NK-92 (cell line): Measurements from ENCODE around the gene ZNF837.
"Not testable (repeated sequence)": the region's sequence is repeated elsewhere in the genome, so short reads cannot be mapped to it uniquely, and the experiment has no call there.

ENCODE experiments used
- DNase-seq: peaks from one replicate; lab custom pipeline; 2025; ENCODE audit not compliant: unreplicated experiment; lab: John Stamatoyannopoulos, UW

The ZNF837 gene

DNA sequence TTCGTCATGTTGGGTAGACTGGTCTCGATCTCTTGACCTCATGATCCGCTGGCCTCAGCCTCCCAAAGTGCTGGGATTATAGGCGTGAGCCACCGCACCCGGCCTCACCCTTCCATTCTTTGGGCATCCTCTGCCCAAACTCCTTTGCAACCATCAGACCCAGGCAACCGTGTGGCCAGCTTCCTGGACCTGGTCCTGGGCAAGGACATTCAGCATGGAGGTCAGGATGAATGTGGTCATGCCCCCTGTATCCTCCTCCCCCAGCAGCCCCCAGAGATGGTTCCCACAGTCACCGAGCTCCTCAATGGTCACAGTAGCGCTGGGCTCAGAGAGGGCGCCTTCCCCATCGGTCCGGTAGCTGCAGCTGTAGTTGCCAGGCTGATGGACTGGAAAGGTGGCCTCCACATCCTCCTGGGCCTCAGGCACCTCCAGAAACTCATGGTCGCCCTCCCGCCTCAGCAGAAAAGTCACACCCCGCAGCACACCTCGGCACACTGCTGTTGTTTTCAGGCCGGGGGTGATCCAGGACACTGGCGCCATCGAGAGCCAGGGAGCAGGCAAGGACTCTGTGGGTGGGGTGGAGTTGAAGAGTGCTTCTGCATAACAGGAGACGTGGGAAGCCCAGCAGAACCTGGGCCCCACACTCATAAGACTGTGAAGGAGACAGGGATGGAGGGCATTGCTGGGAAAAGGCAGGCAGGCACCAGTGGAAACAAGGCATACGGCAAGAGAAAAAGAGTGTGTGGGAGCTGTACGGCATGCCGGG is 28.7 kb downstream of the ZNF837 start:
- DNase-seq = no peak

DNA sequence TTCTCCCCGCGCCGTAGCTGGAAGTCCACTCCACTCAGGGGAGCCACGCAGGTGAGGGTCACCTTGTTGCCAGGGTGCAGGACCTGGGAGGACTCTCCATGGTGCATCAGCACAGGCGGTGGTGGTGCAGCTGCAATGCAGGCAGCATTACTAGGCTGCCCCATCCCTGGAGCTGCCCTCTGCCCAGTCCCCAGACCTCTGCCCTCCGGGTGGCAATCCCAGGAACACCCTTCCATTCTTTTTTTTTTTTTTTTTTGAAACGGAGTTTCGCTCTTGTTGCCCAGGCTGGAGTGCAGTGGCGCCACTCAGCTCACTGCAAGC is 29.3 kb downstream of the ZNF837 start:
- no peak for DNase-seq

DNA sequence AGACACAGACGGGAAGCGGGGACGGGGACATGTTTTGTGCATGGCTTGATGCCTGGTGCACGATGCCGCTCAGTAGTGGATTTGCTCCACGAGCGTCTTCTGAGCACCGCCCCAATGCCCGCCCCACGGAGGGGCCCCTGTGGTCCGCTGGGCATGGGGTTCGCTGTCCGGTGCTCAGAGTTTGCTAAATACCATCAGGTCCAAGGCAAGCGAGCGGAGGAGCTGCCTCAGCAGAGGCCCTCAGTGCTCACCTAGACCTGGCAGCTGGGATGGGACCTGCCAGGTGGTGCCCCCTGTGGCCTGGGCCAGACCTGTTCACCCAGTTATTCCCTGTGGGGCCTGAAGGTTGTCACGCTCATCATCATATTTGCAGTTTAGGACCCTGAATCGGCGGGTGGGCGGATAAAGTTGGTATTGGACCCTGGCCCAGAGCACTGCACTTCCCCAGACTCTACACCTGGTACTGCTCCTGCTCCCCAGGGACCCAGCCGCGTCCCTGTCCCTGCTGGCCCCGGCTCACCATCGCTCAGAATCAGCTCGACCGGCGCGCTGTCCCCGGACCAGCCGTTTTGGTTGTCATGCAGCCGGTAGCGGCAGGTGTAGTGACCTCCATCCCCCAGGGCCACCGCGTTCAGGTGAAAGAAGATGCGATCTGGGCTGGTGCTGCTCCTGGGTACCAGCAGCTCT is 29.8 kb downstream of the ZNF837 start:
- no peak for DNase-seq

DNA sequence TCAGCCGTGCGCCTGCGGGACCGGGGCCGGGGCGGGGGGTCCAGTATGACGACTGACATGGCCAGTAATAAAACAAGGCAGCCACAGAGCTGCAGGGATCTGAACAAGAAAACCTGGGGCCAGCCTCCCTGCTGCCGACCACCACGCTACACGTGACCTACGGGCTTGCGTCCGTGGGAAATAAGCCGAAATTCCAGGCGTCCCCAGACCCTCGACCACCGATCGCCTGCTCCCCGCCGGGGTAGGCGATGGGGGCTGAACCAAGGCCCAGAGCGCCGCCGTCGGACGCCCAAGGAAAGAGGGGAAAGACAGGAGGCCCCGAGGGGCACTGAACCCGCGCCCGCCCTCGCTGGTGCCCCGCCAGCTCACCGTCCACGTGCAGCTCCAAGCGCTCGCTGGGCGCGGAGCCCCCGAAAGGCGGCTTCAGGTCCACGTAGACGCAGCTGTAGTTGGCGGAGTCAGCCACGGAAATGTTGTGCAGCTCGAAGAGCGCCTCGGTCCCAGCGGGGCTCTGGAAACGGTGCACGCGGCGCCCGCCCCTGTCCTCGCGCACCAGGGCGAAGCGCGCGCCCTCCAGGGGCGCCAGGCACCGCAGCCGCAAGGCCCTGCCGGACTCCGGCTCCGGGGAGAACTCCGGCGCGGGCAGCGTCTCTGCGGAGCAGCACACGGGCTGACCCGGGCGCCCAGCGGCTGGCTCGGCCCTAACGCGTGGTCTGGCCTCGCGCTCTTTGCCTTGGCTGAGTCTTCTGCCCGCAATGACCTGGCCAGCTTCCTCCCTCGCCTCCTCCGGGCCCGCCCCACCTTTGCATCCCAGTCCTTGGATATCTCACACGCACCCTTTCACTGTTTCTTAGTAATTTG is 30.6 kb downstream of the ZNF837 start:
- no peak for DNase-seq

DNA sequence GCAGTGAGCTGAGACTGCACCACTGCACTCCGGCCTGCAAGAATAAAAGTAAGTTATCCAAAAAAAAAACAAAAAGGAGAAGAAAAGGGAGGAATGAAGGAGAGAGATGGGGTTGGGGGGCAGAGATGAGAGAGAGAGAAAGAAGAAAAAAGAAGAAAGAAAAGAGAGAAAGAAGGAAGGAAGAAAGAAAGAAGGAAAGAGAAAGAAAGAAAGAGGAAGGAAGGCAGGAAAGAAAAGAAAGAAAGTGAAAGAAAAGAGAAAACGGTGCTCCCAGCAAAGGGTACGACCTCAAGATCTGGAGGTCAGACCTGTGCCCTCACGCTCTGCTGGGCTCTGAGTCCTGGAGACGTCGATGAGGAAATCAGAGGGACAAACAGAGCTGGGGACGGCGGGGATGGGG is 31.2 kb downstream of the ZNF837 start:
- DNase-seq = no peak

DNA sequence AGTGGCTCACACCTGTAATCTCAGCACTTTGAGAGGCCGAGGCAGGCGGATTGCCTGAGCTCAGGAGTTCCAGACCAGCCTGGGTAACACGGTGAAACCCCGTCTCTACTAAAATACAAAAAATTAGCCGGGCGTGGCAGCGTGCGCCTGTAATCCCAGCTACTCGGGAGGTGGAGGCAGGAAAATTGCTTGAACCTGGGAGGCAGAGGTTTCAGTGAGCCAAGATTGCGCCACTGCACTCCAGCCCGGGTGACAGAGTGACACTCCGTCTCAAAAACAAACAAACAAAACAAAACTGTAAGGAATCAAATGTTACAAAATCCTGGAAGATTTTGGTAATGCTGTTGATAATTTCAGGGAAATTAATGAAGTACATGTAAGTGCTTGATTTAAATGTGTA is 32.8 kb downstream of the ZNF837 start:
- not testable (repeated sequence) for DNase-seq

DNA sequence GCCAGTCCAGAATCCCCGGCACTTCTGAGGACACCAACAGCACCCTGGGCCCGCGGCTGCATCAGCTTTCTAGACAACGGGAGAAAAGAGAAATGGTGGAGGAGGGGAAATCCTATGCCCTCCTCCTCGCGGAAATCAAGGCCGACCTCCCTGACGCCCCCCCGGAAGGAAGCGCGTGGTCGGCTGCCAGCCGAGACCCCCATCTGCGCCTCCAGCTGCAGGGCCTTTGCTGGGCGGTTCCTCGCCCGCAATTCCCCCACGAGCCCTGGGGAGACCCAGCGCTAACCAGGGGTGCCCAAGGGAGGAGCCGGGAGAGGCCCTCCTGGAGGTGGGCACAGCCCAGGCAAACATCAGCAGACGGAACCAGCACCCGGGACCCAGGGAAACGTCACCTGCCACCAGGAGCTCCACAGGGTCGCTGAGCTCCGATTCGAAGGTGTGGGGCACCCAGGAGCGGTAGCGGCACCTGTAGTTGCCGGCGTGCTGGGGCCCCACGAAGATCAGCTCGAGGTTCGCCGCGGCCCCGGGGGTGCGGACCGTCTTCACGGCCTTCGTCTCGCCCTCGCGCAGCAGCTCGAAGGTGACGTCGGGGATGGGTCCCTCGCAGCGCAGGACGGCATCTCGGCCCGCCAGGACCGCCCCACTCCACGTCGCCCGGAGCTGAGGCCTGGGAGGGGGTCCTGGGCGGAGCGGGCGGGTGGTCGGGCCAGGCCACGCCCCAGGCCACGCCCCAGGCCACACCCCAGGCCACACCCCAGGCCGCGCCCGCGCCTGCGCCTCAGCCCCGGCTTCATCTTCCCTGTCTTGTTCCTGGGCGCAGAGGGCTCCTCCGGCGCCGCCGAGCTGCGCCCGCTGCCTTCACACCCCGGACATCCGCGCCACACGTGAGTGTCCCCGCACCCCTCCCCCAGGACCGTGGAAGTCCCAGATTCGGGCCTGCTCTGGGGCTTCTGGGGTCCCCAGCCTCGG is 33.6 kb downstream of the ZNF837 start:
- DNase-seq = no peak

DNA sequence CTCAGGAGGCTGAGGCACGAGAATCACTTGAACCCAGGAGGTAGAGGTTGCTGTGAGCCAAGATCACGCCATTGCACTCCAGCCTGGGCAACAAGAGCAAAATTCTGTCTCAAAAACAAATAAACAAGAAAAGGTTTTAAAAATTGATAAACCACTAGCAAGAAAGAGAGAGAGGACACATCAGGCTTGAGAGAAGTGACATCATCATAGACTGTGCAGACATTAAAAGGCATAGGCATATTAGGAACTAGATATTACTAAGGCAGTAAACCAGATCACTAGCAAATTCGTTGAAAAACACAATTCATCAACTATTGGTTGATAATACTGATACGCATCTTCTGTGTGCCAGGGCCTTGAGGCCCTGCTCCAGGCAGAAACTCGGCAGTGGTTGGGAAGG is 35.3 kb downstream of the ZNF837 start:
- DNase-seq = no peak

DNA sequence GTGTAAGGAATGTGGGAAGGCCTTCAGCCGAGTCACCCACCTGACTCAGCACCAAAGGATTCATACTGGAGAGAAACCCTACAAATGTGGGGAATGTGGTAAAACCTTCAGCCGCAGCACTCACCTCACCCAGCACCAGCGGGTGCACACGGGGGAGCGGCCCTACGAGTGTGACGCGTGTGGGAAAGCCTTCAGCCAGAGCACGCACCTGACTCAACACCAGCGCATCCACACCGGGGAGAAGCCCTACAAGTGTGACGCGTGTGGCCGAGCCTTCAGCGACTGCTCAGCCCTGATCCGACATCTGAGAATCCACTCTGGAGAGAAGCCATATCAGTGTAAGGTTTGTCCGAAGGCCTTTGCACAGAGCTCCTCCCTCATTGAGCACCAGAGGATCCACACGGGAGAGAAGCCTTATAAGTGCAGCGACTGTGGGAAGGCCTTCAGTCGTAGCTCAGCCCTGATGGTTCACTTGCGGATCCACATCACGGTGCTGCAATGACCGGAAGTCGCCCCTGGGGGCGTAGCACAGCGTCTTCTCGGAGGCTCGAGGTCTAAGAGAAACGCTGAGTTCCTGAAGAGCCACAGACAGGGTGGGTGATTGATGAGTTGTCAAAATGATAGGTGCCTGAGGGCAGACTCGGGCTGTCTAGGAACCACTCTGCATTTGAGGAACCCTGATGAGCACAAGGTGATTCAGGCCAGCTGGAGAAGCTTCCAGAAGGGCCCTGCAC is 41.8 kb downstream of the ZNF837 start:
- no peak for DNase-seq

DNA sequence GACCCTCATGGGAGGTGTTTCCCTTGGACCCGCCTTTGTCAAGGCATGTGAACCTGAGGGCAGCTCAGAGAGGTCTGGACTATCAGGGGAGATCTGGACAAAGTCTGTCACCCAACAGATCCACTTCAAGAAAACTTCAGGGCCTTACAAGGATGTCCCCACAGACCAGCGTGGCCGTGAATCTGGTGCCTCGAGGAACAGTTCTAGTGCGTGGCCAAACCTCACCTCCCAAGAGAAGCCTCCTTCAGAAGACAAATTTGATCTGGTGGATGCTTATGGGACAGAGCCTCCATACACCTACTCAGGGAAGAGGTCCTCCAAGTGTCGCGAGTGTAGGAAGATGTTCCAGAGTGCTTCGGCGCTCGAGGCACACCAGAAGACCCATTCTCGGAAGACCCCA is 42.5 kb downstream of the ZNF837 start:
- DNase-seq = no peak

DNA sequence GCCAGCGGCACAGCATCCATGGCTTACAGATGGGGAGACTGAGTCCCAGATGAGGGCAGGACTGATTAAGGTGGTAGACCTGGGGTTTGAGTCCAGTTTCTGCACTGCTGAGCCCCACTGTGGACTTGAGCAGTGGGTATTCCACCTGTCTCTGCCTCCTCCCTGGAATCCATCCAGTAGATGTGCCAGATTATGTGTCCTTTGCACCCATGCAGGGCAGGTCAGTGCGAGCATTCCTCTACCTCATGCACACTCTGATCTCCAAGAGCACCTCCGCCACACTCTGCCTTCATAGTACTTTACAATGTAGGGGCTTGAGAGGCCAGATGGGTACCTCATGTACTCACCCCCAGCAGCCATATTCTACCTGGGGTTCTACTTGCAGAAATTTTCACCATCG is 44.0 kb downstream of the ZNF837 start:
- no peak for DNase-seq

DNA sequence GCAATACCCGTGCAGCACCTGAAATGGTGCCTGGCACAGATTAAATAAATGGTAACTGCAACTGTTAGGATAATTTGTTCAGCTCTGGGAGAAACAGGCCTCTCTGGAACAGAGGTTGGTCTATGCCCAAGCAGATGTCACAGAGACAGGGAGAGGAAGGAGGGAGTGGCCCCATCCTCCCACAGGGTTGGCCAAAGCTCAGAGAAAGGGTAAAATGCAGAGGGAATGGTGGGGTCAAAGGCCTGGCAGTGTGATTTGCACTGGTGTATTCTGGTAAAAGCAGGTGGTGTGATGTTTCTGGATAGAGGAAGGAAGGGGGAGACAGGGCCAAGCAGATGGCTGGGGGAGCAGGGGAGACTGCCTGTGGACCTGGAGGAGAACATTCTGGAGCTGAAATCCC is 44.6 kb downstream of the ZNF837 start:
- no peak for DNase-seq

DNA sequence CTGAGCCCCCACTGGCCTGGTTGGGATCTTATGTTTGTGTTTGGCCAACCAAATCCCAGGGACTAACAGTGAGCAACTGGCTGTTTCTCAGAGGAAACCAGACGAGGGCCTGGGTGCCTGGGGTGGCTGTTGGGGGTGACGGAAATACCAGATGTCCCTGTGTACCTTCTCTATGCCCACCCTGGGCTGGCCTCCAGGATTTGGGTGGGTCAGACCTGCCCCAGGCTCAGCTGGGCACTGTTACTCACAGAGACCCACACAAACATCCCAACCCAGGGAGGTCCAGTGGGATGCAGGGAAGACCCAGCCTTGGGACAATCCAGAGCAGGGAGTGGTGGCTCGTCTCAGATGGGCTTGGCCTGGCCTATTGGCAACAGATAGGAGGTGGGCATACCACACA is 45.2 kb downstream of the ZNF837 start:
- no peak for DNase-seq

DNA sequence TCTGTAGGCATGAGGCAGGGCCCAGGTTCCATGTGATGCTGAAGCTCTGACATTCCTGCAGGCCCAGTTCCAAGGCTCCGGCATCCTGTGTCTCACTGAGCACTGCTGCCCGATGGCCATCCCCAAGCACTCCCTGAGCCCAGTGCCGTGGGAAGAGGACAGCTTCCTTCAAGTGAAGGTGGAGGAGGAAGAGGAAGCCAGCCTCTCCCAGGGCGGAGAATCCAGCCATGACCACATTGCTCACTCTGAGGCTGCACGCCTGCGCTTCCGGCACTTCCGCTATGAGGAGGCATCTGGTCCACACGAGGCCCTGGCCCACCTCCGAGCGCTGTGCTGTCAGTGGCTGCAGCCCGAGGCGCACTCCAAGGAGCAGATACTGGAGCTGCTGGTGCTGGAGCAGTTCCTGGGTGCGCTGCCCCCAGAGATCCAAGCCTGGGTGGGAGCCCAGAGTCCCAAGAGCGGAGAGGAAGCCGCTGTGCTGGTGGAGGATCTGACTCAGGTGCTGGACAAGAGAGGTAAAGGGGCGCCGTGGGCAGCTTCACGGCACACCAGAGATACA is 46.1 kb downstream of the ZNF837 start:
- no peak for DNase-seq

DNA sequence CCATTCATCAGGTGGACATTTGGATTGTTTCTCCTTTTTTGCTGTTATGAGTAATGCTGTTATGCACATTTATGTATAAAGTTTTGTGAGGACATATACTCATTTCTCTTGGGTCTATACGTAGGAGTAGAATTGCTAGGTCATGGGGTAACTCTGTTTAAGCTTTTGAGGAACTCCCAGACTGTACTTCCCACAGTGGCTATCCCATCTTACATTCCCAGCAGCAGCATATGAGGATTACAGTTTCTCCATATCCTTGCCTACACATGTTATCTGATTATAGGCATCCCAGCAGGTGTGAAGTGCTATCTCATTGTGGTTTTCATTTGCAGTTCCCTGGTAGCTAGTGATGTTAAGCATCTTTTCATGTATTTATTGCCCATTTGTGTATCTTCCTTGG is 48.1 kb downstream of the ZNF837 start:
- DNase-seq = no peak

DNA sequence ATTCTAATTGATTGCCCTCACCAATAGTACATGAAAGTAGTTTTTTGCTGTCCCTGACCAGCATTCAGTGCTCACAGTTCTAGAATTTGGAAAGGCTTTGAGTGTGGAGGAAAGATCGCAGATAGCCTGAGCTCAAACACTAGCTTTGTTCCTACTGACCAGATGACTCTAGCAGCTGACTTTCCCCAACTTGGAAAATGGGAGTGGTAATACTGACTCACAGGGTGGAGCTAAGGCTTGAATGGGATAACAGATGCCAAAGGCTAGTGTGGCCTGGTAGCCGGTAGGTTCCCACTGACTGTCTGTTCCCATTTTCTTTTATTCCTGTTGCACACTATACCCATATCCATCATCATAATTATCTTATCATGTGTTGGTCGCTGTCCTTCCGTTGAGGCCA is 50.4 kb downstream of the ZNF837 start:
- DNase-seq = no peak

DNA sequence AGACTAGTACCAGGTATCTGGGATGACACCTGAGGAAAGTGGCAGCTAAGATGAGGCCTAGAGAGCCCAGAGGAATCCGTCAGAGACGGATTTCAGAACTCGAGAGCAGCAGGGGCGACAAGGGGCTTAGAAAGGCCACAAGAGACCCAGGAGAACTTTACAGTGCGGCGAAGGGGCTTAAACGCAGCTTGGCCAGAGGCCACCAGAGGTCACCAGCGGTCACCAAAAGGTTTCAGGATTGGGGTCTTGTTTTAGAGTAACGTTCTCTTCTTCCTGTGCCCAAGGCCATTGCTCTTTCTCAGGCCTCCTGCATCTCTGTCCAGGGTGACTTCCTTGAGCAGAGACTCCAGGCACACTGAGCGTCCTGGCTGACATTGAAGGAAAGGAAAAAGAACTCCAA is 51.8 kb downstream of the ZNF837 start:
- no peak for DNase-seq

DNA sequence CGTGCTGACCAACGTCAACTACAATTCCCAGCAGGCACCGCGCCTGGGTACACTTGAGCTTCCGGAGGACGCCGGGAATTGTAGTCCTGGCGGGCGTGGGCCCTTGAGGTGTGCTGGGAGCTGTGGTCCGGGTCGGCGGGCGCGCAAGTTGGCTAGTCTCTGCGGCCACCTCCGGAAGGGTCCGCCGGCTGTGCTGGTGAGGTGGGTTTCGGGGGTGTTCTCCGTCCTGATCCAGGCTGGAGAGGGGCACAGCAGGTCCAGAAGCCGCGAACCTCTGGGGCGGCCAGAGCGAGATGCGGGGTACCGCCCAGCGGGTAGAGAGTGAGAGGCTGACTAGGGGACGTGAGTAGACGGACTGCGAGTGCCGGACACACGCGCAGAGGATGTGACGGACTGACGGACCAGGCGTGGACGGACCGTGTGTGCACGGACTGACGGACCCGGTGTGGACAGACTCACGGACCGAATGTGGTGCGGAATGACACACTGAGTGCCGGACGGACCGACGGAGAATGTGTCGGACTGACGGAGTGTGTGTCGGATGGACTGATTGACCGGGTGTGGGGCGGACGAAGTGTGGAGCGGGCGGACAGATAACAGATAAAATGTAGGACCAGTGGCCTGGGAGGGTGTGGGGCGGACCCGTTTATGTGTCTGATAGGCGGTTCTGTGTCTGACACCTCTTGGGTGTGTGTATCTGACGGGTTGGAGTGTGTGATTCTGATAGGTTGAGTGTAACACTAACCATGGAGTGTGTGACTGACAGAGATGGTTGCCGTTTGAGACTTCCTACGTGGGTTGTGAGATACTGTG is 53.7 kb downstream of the ZNF837 start, which contains the start of gene ZSCAN22:
ZSCAN22 (plus strand) TSS at position 81 of the 813 bp plus-strand sequence. CDS start 7,809 bp downstream, outside the sequence.
- DNase-seq = no peak

DNA sequence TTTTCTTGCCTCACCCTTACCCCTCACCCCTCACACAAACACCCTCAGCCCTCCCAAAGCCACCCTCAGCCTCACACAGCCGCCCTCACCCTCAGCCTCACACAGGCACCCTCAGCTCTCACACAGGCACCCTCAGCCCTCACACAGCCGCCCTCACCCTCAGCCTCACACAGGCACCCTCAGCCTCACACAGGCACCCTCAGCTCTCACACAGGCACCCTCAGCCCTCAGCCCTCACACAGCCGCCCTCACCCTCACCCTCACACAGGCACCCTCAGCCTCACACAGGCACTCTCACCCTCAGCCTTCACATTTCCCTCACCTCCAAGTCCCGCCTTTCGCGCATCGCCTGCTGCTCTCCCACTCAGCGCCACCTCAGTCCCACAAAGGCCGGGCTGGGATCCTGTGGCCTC is 54.3 kb downstream of the ZNF837 start:
- no peak for DNase-seq
